Parathyroid adenoma (tissue), 2 donors: Measurements from ENCODE around the gene SPRED3.

ENCODE experiments used
- H2AFZ ChIP-seq: fragments of 300-600 bp; sonication (generic); one replicate; pipeline ENCODE4 v1.7.0; 2017; ENCODE audit warnings: antibody characterized with exemption, mild to moderate bottlenecking
- H3K27ac ChIP-seq: fragments of 300-600 bp; sonication (generic); one replicate; pipeline ENCODE4 v1.7.0; 2017
- H3K27me3 ChIP-seq: fragments of 300-600 bp; sonication (generic); one replicate; pipeline ENCODE4 v1.7.0; 2017; ENCODE audit warnings: low read length; ENCODE audit not compliant: control insufficient read depth, insufficient read depth
- H3K36me3 ChIP-seq: fragments of 300-600 bp; sonication (generic); one replicate; pipeline ENCODE4 v1.7.0; 2017; ENCODE audit warnings: low read length; ENCODE audit not compliant: control insufficient read depth, insufficient read depth
- H3K4me1 ChIP-seq: fragments of 300-600 bp; sonication (generic); one replicate; pipeline ENCODE4 v1.7.0; 2017; ENCODE audit warnings: control low read depth
- H3K4me2 ChIP-seq: fragments of 300-600 bp; sonication (generic); one replicate; pipeline ENCODE4 v1.7.0; 2017; ENCODE audit warnings: low read length
- H3K4me3 ChIP-seq: fragments of 300-600 bp; sonication (generic); one replicate; pipeline ENCODE4 v1.7.0; 2017; ENCODE audit warnings: low read depth, low read length
- H3K79me2 ChIP-seq: fragments of 300-600 bp; sonication (generic); one replicate; pipeline ENCODE4 v1.7.0; 2017; ENCODE audit warnings: control low read depth
- H3K9ac ChIP-seq: fragments of 300-600 bp; sonication (generic); one replicate; pipeline ENCODE4 v1.7.0; 2017; ENCODE audit warnings: mild to moderate bottlenecking
- H3K9me3 ChIP-seq: fragments of 300-600 bp; sonication (generic); one replicate; pipeline ENCODE4 v1.7.0; 2017; ENCODE audit warnings: low read length; ENCODE audit not compliant: control insufficient read depth
- CTCF ChIP-seq: fragments of 300-600 bp; sonication (generic); IDR thresholded peaks from one replicate; pipeline ENCODE4 v1.7.0; 2017; ENCODE audit warnings: antibody characterized with exemption, mild to moderate bottlenecking
- donor health status: primary hyperparathyroidism.

The SPRED3 gene

GRCh38 chr19:38385804-38386257 is 2.7 kb upstream of the SPRED3 start:
- no peaks in the 10 kb centered on the region for H3K9me3 ChIP-seq
- no peak overlapping the region for H3K4me2 ChIP-seq
- no peaks in the 10 kb centered on the region for H3K27me3 ChIP-seq
- no peak overlapping the region for H2AFZ ChIP-seq
- H3K36me3 ChIP-seq, result no peaks in the 10 kb centered on the region
- peaks cover 3% of the 10 kb centered on the region for H3K79me2 ChIP-seq
- no peak for TF ChIP-seq CTCF
- no peak overlapping the region for H3K27ac ChIP-seq
- H3K9ac ChIP-seq, result no peak overlapping the region
- no peaks in the 10 kb centered on the region for H3K4me1 ChIP-seq
- H3K4me3 ChIP-seq, result no peak overlapping the region

GRCh38 chr19:38386300-38386970 is 2.1 kb upstream of the SPRED3 start:
- no peak overlapping the region for H2AFZ ChIP-seq
- no peaks in the 10 kb centered on the region for H3K9me3 ChIP-seq
- H3K4me2 ChIP-seq, result no peak overlapping the region
- no peak overlapping the region for H3K9ac ChIP-seq
- H3K27me3 ChIP-seq, result no peaks in the 10 kb centered on the region
- no peak for TF ChIP-seq CTCF
- no peaks in the 10 kb centered on the region for H3K36me3 ChIP-seq
- no peaks in the 10 kb centered on the region for H3K4me1 ChIP-seq
- H3K27ac ChIP-seq, result no peak overlapping the region
- no peak overlapping the region for H3K4me3 ChIP-seq
- peaks cover under 1% of the 10 kb centered on the region for H3K79me2 ChIP-seq

- no peaks in the 10 kb centered on the region for H3K4me1 ChIP-seq
- peak overlapping the region; percentile 87 for H3K4me3 ChIP-seq
- H3K4me2 ChIP-seq, result peak overlapping the region; percentile 99
- peak overlapping the region; percentile 88 for H2AFZ ChIP-seq
- H3K36me3 ChIP-seq, result no peaks in the 10 kb centered on the region
- no peak overlapping the region for H3K9ac ChIP-seq
- TF ChIP-seq CTCF, result no peak
- H3K27ac ChIP-seq, result peak overlapping the region; percentile 74
- H3K27me3 ChIP-seq, result no peaks in the 10 kb centered on the region
- no peaks in the 10 kb centered on the region for H3K9me3 ChIP-seq
- no peaks in the 10 kb centered on the region for H3K79me2 ChIP-seq
Measured at GRCh38 chr19:38386971-38387549, 1.4 kb upstream of the SPRED3 start.

GRCh38 chr19:38387550-38388348 is 748 bp upstream of the SPRED3 start, which contains the start of gene GGN:
Gene GGN (minus strand): TSS chr19:38388034. CDS start chr19:38387261, 773 bp downstream.
- Histone ChIP-seq H3K9ac (no peak within 1 kb of the TSS), H2AFZ (peak within 1 kb of the TSS; percentile 88), H3K79me2 (no peaks in the 10 kb centered on the region), H3K9me3 (no peaks in the 10 kb centered on the region), H3K36me3 (no peaks in the 10 kb centered on the region), H3K4me3 (peak within 1 kb of the TSS; percentile 87), H3K4me1 (no peaks in the 10 kb centered on the region), H3K27ac (peak within 1 kb of the TSS; percentile 74), H3K27me3 (no peaks in the 10 kb centered on the region), H3K4me2 (peak within 1 kb of the TSS; percentile 99)
- no peak for TF ChIP-seq CTCF
